HCT116 (cell line): ENCODE results near the gene RXRA. TPM values are rescaled to one million over a fixed set of nuclear protein-coding genes. Genes with fewer than 3 reads are reported as not detected.

Experiments used
- microRNA-seq: library from miRNA; unstranded; fragments of <30 nt; microRNA quantifications from one replicate; pipeline ENCODE4, GENCODE V29; 2016; ENCODE audit warnings: borderline number of aligned reads
- total RNA-seq: library from RNA; stranded (reverse); gene quantifications from one replicate; pipeline ENCODE4 v1.2.1, GENCODE V29; 2021; ENCODE audit not compliant: unreplicated experiment

Gene RXRA
- total RNA-seq, 1 experiment from 2014 or later, result 43.9 TPM

Small RNA genes lying within 50 kb of the gene (microRNA-seq; reads per million reads assigned to microRNA genes)
- gene MIR4669, result 2.8 reads per million

Other genes starting within 250 kb of the RXRA start
- gene WDR5, start 190.4 kb upstream of the RXRA start, total RNA-seq, result 55.8 TPM
- 57.2 TPM for gene RNU6ATAC, start 161.9 kb upstream of the RXRA start, total RNA-seq